ENCODE measurements around the gene KCNJ12.
"Not testable (repeated sequence)": the region's sequence is repeated elsewhere in the genome, so short reads cannot be mapped to it uniquely, and the experiment has no call there.

The KCNJ12 gene

DNA sequence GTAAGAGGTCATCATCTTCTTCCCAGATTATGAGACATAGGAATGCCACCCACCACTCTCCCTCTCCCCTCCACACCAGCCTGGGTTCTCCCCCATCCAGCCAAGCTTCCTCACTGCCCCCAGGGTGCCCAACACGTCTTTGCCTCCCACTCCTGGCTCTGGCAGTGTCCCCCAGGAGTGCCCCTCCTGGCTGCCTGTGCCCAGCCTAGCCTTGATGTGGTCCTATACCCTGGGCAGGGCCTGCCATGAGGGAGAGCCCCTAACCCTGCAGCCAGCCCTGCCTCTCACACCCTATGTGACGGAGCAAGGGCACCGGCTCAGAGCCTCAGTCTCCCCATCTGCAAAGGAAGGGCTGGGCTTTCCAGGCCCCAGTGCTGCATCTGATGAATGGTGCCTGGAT is 33.8 kb downstream of the KCNJ12 start:
- DNase-seq, result not testable (repeated sequence)

DNA sequence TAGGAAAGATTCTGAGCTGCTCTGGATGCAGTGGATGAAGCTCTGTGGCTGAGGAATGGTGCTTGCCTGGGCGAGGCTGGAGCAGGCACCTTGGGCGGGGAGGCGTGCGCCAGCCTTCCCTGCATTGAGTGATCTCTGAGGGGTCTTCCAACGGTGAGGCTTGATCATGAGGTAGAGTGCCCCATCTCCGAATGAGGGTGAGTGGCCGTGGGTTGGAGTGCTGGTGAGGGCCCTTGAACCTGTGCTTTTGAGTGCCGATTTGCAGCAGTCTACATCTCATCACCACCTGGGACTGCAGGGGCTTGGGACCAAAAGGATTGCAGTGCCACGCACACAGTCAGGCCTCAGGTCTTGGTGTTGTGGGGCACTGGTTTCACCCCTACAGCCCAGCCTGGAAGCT is 34.2 kb downstream of the KCNJ12 start:
- not testable (repeated sequence) for DNase-seq

DNA sequence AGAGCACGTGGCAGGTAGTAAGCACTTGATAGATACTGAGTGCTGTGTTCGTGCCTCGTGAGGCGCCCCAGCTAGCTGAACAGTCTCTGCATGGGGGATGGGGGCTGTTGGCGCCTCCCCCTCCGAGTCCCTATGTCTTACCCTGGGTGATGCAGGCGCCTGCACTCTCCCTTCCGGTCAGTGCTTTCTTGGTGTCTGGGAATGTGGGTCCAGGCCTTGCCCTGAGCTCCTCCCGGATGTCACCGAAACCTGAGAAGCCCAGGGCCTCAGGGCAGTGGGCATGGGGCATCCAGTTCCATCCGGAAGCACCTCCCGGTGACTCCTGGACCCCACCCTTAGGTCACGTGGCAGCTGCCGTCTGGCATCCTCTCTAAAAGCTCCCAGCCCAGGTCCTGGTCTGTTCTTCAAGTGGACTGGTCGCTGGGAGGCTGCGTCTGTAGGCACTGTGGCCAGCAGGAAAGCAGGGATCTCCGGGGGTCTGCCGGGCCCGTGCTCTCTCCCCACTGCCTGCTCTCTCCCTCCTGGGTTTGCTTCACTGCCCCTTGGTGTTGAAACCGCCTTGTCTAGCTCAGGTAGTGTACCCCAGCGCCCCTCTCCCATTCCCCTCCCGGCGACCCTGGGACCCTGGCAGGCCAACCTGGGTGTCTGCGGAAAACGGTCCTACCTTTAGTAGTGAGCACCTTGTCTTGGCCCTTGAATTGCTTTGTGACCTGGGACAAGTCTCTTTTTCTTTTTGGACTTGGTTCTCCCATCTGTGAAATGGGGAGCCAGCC is 34.9 kb downstream of the KCNJ12 start:
- DNase-seq, result not testable (repeated sequence)

DNA sequence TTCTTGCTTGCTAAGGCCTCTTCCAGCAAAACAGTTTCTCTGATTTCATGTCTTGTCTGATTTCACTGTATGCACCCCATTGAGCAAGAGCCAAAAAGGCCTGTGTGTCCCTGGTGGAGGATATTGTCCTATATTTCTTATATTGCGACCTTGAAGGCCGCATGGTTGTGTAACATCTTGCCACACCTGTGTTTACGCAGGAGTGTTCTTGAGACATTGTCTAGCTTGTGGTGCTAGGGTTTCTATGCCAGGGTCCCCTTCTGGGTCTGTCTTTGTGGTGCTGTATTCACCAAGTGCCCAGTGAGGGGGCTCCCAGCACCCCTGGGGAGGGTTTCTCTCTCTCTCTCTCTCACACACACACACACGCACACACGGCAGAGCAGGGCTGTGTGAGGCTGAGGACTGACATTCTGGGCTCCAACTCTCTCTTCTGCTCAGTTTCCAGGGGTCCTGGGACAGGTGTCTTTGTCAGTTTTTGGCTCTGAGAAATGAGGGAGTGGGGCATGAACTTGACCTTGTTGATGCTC is 35.6 kb downstream of the KCNJ12 start:
- not testable (repeated sequence) for DNase-seq

DNA sequence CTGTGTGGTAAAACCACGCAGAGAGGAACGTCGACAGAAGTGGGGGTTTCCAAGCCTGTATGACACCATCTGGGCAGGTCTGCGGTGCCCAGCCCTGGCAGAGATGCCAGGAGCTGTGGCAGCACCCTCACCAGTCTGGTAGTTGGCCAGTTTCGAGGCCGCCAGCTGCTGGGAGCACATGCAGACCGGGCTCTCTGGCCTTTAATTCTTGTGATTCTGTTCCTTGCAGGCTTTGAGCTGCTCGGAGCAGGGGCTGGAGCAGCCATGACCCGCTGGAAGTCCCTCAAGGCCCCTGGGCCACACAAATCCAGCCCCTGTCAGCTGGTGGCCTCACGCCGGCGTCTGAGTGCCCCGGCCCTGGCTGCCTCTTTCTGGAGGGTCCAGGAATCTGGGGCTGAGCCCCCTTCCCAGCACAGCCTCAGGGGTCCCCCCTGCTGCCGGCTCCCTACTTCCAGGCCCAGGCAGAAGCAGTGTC is 36.1 kb downstream of the KCNJ12 start:
- not testable (repeated sequence) for DNase-seq

DNA sequence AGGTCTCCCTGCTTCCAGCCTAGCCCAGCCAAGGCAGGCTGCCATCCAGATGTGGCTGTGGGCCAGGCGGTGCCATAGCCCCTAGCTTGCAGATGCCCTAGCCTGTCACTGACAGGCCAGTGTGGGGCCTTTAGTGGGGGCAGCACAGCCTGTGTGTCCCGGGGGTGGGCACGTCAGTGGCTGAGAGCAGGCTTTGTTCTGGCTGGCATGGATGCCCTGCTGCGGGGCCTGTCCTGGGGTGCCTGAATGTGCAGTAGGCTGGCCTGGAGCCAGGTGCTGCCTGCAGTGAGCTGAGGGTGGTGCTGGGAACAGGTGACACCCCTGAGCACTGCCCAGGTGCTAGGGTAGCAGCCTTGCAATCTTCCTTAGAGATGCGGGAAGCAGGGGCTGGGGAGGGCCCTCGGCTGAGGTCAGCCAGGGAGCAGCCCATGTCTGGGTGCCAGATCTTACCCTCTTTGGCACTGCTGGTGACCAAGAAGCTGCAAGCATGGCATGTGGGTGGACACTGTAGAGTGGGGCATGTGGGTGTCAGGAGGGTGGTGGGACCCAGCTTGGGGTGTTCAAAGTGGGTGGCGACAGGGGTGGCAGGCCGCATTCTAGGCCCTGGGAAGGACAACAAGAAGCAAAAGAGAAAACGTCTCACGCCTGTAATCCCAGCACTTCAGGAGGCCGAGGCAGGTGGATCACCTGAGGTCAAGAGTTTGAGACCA is 37.6 kb downstream of the KCNJ12 start:
- not testable (repeated sequence) for DNase-seq

DNA sequence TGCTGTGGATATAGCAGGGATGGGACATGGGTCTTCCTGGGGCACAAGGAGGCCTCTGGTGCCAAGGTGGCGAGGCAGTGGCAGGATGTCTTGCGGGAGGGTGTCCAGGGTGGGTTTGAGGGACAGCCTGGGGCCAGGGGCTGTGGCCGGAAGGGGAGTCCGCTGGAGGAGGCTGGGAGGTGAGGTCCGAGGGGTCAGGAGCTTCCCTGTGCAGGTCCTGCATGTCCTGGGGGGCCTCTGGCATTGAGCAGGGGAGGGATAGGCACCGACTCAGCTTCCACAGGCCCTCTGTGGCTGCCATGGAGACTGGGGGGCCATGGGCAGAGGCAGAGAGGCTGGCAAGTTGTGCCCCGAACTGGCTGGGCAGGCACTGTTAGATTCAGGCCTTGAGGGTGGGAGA is 38.5 kb downstream of the KCNJ12 start:
- DNase-seq, result not testable (repeated sequence)

DNA sequence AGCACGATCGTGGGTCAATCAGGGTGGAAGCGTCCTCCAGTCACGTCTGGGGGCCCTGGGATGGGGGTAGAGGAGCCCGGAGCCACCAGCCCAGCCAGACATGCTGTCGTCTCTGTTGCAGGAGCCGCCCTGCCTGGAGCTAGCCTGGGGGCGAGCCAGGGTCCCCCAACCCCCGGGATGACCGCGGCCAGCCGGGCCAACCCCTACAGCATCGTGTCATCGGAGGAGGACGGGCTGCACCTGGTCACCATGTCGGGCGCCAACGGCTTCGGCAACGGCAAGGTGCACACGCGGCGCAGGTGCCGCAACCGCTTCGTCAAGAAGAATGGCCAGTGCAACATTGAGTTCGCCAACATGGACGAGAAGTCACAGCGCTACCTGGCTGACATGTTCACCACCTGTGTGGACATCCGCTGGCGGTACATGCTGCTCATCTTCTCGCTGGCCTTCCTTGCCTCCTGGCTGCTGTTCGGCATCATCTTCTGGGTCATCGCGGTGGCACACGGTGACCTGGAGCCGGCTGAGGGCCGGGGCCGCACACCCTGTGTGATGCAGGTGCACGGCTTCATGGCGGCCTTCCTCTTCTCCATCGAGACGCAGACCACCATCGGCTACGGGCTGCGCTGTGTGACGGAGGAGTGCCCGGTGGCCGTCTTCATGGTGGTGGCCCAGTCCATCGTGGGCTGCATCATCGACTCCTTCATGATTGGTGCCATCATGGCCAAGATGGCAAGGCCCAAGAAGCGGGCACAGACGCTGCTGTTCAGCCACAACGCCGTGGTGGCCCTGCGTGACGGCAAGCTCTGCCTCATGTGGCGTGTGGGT is 39.2 kb downstream of the KCNJ12 start:
- DNase-seq, result not testable (repeated sequence)

DNA sequence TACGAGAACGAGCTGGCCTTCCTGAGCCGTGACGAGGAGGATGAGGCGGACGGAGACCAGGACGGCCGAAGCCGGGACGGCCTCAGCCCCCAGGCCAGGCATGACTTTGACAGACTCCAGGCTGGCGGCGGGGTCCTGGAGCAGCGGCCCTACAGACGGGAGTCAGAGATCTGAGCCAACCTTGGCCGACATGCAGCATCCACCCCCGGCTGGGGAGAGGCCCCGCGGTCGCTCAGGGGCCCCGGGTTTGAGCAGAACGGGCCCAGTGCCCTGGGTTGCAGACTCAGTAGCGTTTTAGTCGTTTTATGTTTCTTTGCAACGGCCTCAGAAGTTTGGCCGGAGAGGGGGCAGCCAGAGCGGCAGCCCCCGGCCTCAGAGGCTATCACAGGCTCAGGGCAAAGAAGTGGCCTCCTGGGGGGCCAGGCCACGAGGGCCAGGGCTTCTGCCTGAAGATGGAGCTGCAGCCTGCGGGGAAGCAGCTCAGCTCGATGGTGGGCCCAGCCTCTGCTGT is 40.4 kb downstream of the KCNJ12 start:
- DNase-seq, result not testable (repeated sequence)

DNA sequence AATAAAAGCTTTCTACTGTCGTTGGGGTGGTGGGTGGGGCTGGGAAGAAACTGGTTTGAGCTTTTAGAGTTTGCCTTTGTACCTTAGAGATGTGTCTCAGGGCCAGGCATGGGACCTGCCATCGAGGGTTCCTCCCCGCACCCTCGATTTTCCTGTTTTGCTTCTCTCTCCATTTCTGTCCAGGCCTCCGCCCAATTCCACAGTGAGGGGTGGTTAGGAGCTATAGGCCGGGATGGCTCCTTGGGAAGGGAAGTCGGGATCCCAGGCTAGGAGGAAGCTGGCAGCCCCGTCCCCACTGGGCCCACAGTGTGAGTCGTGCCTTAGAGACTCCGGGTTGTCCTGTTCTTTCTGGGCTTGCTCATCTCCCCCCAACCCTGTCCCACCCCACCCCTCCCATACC is 41.2 kb downstream of the KCNJ12 start:
- not testable (repeated sequence) for DNase-seq

DNA sequence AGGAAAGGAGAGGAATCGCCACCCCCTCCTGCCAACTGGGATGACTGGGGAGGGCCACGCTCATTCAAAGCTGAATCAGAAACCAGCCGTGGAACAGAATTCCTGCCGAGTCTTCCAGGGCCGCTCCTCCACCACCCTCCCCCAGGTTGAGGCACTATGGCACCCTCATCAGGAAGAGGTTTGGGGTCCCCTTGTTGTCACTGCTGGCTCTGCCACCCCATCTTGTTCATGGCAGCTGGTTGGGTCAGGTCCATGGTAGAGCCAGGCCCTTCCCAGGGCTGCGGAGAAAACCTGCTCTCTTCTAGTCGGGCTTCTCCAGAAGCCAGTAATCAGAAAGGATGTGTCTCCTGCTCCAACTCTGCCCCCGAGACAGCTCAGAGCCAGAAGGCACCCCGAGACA is 41.8 kb downstream of the KCNJ12 start:
- no peak for DNase-seq

DNA sequence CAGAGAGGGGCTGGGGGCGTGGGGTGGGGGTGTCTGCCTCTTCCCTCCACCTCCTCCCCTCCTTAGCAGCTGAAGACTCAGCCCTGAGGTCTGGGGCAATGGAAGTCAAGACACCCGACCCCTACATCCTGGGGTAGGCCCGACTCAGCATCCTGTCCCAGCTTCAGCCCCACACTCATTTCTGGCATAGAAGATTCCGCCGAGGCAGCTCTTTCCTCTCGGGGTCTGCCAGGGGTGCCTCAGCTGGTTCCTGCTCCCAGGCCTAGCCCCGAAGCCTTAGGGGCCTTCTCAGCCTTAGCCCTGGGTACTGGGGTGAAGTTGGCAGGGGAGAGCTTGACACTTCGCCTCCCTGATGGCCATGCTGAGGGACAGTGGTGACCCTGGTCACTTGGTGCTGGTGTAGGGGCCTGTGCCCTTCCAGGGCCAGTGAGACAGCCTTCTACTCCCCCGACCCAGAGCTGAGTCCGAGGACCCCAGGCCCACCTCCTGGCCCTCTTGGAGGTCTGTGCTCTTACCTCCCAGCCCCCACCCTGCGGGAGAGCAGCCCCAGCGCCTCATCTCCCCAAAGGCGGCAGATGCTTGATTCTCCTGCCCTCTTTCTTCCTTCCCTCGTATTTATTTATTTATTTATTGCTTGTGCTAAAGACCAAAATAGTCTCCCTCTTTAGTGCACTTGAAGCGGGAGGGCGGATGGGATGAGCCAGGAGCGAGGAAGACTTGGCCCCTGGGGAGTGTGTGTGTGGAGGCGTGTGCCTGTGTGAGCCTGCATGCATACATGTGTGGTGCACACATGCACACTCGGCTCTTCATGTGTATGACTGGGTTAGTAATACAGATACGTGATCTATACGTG is 42.5 kb downstream of the KCNJ12 start:
- DNase-seq, result no peak

DNA sequence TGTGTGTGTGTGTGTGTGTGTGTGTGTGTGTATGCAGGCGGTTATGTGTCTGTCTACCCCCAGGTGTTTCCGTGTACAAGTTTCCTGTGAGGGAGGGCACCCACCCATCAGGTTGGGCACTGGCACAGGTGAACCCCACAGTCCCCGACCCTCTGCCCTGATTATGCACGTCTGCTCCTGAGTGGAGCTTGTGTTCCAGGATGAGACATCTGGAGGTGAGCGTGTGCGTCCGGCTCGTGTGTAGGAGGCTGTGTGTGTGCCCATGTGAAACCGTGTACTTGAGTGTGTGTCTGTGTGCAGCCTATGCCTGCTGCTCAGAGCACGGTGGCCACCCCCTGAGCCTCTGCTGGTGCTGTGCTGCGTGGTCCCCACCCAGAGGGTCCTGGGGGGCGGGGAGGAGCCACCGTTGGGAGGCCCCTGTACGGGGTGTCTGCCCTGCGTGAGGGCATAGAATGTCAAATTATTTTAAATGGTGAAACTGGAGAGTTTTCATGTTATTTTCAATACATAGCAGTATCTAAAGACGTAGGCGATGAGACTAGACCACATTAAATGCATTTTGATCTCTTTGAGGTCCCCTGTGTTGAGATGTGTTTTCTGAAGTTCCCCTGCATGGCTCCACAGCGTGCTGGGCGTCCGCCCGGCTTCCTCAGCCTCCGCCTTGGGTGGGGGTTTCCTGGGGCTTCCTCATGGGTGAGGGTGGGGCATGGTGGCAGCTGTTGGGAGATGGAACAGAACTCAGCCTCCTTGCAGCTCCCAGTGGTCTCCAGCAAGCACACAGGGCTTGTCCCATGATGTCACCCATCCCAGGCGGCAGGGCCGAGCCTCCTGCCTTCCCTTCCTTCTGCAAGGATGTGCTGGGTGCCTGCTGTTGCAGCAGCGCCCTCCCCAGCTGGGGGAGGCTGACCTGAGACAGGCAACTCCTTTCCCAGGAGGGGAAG is 43.4 kb downstream of the KCNJ12 start:
- no peak for DNase-seq

DNA sequence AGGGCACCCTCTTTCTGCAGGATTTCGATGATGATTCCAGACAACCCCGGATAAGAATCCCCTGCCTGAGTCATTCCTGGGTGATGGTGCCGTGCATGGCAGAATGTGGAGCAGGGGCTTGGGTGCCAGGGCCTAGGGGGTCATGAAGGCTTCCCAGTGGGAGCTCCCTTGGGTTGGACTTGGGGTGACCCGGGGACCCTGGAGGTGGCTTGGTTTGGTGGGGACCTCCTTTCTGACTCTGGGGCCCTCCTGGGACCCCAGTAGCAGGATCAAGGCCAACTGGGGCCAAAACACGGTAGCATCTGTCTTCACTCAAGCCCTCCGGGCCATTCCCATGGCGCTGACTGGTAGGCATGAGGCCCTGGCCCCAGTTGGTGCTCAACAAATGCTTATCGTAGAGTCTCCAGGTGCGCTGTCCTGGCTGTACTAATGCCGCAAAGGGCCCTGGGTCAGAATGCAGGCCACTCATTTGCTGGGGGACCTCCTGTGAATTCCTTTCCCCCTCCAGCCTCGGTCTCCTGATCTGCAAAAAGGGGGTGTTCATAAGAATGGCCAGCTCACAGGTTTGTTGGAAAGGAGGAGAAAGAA is 44.4 kb downstream of the KCNJ12 start:
- not testable (repeated sequence) for DNase-seq

DNA sequence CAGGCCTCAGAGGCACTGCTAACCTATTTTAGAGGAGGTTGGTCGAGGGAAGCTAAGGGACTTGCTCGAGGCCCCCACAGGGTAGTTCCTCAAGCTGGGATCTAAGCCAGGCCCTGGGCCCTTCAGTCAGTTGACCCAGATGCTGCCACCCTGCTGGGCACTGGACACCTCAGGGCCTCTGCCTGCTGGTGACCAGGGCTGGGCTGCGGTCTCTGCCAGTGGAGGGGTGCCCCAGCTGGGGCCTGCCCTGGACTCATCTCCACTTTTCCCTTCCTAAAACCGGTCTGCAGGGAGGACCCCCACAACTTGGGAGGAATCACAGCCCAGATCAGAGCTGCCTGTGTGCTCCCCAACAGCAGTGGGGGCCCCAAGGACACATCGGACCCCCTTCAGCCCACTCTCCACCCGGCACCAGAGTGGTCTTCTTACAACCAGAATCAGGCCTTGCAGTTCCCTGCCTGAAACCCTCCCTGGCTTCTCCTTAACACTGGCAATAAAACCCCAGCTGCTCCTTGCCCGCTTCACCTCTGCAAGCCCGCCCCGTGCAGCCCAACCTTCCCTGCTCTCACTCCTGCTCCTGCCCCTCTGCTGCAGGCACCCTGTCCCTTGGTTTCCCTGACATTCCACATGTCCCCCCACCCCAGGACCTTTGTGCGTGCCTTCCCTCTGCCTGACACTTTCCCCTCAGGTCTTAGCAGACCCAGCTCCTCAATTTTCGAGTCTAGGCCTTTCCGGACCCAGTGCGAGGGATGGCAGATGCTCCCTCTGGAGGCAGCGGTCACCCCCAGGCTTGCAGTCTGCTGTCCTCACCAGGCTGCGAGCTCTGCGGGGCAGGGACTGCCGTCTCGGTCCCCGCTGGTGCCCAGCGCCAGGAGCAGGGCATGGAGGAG is 45.5 kb downstream of the KCNJ12 start:
- not testable (repeated sequence) for DNase-seq

DNA sequence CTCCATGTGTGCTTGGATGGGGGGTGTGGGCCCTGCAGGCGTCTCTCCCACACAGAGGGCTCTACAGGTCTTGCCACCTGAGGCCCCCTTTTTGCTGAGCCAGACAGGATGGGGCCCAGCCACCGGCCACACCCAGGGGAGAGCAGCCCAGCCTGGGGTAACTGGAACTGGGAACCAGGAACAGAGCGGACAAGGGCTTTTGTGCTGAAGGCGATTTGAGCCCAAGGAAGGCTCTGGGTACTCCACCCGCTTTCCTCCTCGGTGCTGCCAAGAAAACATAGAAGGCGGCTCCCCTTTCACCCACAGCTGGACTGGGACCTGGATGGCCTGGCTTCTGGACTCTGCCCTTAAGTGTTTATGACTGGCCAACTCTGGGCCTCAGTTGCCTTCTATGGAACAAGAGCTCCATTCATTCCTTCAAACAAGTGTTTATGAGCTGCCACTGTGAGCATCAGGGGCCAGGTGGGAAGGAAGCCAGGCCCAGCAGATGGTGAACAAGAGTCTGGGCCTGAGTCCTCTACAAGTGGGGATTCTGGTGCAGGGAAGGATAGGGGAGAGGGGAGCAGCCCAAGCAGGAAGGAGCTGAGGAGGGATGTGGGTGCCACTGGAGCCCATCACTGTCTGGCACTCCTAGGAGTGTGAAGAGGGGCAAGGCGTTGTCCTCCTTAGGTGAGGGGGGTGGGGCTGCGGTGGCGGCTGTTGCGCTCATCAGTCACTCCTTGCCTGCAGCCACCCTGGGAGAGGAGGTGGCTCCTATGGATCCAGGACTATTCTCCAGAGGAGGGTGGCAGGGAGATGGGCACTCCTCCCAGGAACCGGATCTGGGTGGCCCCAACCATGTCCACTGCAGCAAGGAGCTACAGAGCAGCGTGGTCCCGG is 46.4 kb downstream of the KCNJ12 start:
- DNase-seq, result not testable (repeated sequence)

DNA sequence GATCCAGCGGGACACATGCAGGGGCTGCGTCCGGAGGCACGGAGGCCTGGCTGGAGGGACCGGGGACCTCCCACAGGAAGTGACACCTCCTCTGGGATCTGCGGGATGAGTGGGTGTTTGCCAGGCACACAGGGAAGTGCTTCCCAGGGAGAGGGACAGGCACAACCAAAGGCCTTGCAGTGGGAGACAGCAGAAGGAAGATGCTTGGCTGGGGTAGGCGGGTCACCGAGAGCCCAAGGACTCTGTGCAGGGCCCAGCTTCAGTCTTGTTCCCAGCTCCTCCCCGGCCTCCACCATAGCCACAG is 47.0 kb downstream of the KCNJ12 start:
- not testable (repeated sequence) for DNase-seq

DNA sequence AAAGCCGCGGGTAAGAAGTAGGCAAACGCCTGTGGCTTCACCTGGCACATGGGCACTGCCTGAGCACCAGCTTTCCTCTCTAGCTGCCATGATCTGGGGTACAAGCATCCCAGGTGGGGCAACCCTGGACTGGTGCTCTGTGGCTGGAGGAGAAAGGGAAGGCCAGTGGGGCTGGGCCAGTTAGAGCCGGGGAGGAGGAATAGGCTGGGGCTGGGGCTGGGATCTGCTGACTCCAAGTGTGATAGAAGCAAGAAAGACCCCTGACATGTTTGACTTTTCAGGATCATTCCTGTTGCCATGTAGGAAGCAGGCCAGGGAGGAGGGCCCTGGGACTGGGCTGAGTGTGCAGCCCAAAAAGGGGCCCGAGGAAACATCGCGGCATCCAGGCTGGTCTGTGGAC is 48.5 kb downstream of the KCNJ12 start:
- DNase-seq, result not testable (repeated sequence)

Measured in inflammatory macrophage treated with lipopolysaccharide for 4 hours (primary cell).